ENCODE data around the gene L1CAM. TPM values are rescaled to one million over a fixed set of nuclear protein-coding genes. Genes with fewer than 3 reads are reported as not detected.

Gene L1CAM
- total RNA-seq, 2 experiments from 2014 or later, result not detected

DNA sequence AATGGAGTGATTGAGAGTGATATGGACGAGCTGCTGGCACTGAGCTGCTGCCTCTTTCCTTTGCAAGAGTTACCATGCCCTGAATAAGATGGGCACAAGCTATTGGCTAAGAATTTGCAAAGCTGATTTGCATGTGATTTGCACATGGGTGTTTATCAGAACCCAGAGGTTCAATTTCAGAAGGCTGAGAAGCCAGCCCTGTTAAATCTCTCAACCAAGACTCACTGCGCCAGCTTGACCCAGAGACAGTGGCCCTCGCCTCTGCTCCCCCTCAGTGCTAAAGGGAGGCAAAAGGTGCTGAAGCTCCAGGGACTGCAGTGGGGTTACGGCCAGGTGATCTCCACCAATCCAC lies 39.4 kb upstream of the L1CAM start:
- Histone ChIP-seq H3K36me3 (ENCODE audit: insufficient read depth, low read length) (peaks cover 21% of the 10 kb centered on the region), H3K27ac (ENCODE audit: low read depth, low read length, poor library complexity, severe bottlenecking) (peak overlapping the region; percentile 100), H3K9me2 (ENCODE audit: insufficient read depth, low read length) (no peaks in the 10 kb centered on the region), H3K79me2 (ENCODE audit: insufficient read depth, low read depth, low read length) (peaks cover 30% of the 10 kb centered on the region; the same call in 1 of the 2 replicates), H2AFZ (ENCODE audit: low read length) (no peak overlapping the region), H3K4me1 (ENCODE audit: insufficient read depth, low read length, poor library complexity, severe bottlenecking) (peaks cover 44% of the 10 kb centered on the region), H3K4me2 (ENCODE audit: low read length) (peak overlapping the region; percentile 100), H4K20me1 (ENCODE audit: insufficient read depth, low read length) (no peaks in the 10 kb centered on the region), H3K9me3 (ENCODE audit: low read length) (no peaks in the 10 kb centered on the region), H3K4me3 (ENCODE audit: low read depth, low read length, poor library complexity, severe bottlenecking) (peak overlapping the region; percentile 99)
- no peak for TF ChIP-seq EZH2phosphoT487 (IDR thresholded peaks at IDR 0.05; ENCODE audit: borderline replicate concordance, low read depth, low read length)
- TF ChIP-seq, protein P1, sequence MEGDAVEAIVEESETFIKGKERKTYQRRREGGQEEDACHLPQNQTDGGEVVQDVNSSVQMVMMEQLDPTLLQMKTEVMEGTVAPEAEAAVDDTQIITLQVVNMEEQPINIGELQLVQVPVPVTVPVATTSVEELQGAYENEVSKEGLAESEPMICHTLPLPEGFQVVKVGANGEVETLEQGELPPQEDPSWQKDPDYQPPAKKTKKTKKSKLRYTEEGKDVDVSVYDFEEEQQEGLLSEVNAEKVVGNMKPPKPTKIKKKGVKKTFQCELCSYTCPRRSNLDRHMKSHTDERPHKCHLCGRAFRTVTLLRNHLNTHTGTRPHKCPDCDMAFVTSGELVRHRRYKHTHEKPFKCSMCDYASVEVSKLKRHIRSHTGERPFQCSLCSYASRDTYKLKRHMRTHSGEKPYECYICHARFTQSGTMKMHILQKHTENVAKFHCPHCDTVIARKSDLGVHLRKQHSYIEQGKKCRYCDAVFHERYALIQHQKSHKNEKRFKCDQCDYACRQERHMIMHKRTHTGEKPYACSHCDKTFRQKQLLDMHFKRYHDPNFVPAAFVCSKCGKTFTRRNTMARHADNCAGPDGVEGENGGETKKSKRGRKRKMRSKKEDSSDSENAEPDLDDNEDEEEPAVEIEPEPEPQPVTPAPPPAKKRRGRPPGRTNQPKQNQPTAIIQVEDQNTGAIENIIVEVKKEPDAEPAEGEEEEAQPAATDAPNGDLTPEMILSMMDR (conservative IDR thresholded peaks at IDR 0.05; ENCODE audit: low read length), result no peak
- intact Hi-C loops (cut with micrococcal nuclease; ENCODE audit: unreplicated experiment), result loop anchor here (1.0 to 10.0 kb wide), 2 partner anchors 131 to 449 kb away; partner anchors contain the start of genes EMD, FLNA, IDH3G and SSR4
- CTCF ChIA-PET (ENCODE audit: unreplicated experiment), result interaction anchor here (1.2 to 1.4 kb wide), 3 partner anchors 22 to 44 kb away, joined by 3 to 11 read pairs (median 4); no protein-coding TSS in a partner anchor
- peak; percentile 80 for DNase-seq (ENCODE audit: low spot score)
- POLR2A ChIA-PET, result interaction anchor here (0.6 to 2.4 kb wide), 8 partner anchors 9 to 205 kb away, joined by 3 to 33 read pairs (median 4); partner anchors contain the start of genes HCFC1, IDH3G, NAA10 and SSR4
- no TSS peak for BruUV-seq (replicated peaks)

DNA sequence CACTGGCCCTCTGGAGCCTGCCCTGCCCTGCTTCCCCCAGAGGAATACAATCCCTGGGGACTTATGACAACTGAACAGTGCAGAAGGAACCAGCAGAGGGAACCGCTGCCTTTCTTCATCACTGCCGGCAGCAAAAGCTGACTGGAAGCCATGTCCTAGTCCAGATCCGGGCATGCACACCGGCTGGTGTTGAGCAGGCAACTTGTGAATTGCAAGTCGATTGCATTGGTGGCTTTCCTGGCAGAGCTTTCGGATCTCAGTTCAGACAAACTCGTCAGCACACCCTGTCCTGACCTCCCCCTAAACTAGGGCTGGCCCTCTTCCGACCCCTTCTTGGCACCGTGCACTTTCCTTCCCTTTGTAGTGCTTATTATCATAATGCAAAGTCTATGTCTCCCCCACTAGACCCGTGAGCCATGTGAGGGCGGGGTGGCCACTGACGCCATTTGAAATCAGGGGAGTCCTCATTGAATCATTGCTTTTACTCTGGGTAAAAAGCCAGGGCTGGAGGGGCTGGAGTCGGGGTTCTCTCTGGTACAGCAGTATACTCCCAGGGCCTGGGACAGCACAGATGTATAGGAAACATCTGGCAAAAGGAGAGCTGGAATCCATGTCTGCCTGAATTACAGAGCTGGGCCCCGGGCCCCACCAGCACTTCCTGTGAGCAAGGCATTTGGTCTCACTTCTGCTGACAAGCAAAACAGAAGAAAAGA lies 38.3 kb upstream of the L1CAM start:
- Histone ChIP-seq H4K20me1 (ENCODE audit: insufficient read depth, low read length) (no peaks in the 10 kb centered on the region), H3K4me1 (ENCODE audit: insufficient read depth, low read length, poor library complexity, severe bottlenecking) (peaks cover 38% of the 10 kb centered on the region), H3K79me2 (ENCODE audit: insufficient read depth, low read depth, low read length) (peaks cover 30% of the 10 kb centered on the region; the same call in 1 of the 2 replicates), H3K9me2 (ENCODE audit: insufficient read depth, low read length) (no peaks in the 10 kb centered on the region), H2AFZ (ENCODE audit: low read length) (no peak overlapping the region), H3K36me3 (ENCODE audit: insufficient read depth, low read length) (peaks cover 13% of the 10 kb centered on the region), H3K4me3 (ENCODE audit: low read depth, low read length, poor library complexity, severe bottlenecking) (peak overlapping the region; percentile 99), H3K4me2 (ENCODE audit: low read length) (peak overlapping the region; percentile 100), H3K27ac (ENCODE audit: low read depth, low read length, poor library complexity, severe bottlenecking) (peak overlapping the region; percentile 100), H3K9me3 (ENCODE audit: low read length) (no peaks in the 10 kb centered on the region)
- DNase-seq (ENCODE audit: low spot score), result peak; percentile 76
- ChIA-PET POLR2A (interaction anchor here (0.6 to 2.4 kb wide), 6 partner anchors 10 to 204 kb away, joined by 3 to 33 read pairs (median 5); partner anchors contain the start of genes HCFC1, IDH3G, NAA10 and SSR4), CTCF (ENCODE audit: unreplicated experiment) (interaction anchor here (0.5 to 1.4 kb wide), 5 partner anchors 10 to 393 kb away, joined by 3 to 11 read pairs (median 3); no protein-coding TSS in a partner anchor)
- no peak for TF ChIP-seq EZH2phosphoT487 (IDR thresholded peaks at IDR 0.05; ENCODE audit: borderline replicate concordance, low read depth, low read length)
- TF ChIP-seq, protein P1 (conservative IDR thresholded peaks at IDR 0.05; ENCODE audit: low read length), result peak; percentile 62
- BruUV-seq (replicated peaks), result no TSS peak
- intact Hi-C loops (cut with micrococcal nuclease; ENCODE audit: unreplicated experiment), result loop anchor here (1.0 to 10.0 kb wide), 3 partner anchors 23 to 450 kb away; partner anchors contain the start of genes EMD and FLNA
